ENCODE results near the gene ADORA2A. TPM values are rescaled to one million over a fixed set of nuclear protein-coding genes. Genes with fewer than 3 reads are reported as not detected.

The ADORA2A gene
- total RNA-seq, 1 donor from 2014 or later, result 3.5 TPM

DNA sequence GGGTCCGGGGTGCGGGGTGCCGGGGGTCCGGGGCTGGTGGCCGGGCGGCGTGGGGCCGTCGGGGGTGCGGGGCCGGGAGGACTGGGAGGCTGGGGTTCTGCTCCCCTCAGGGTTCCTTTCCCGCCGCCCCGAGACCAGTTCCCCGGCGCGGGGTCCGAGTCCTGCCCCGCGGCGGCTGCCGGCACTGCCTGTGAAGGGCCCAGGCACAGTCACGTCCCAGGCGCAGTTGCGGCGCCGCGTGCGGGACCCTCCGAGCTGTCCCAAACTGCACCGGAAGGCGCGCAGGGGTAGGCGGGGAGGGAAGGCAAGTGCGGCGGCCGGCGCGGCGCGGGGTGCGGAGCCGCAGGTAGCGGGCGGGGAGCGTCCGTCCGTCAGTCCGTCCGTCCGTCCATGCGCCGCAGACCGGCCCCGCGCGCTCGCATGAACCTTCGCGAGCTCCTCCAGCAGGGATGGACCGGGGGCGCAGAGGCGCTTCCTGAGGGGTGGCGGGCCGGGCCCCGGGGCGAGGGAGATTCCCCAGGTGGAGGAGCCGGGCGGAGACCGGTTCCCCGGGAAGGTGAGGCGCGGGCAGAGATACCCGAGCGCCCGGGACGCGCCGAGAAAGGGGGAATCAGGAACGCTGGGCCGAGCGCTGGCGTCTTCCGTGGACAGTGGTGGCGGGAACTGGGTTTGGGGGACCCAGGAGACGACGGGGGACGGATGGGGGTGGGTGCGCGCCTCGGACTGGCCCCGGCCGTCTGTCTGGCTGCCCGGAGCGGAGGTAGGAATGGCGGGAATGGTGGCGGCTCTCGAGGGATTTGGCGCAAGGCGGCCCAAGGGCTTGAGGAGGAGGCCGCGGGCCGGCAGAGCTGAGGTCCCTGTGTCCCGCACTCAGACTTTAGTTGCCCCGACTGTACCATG, 3.1 kb upstream of the ADORA2A start:
- Mint-ChIP-seq H3K27me3 (ENCODE audit: unreplicated experiment) (no peaks in the 10 kb centered on the region), H3K4me1 (ENCODE audit: unreplicated experiment) (peaks cover 15% of the 10 kb centered on the region), H3K4me3 (ENCODE audit: unreplicated experiment) (peak overlapping the region; percentile 22), H3K27ac (ENCODE audit: unreplicated experiment) (no peak overlapping the region), H3K36me3 (ENCODE audit: unreplicated experiment) (no peaks in the 10 kb centered on the region), H3K9me3 (ENCODE audit: unreplicated experiment) (no peaks in the 10 kb centered on the region)
- DNase-seq (ENCODE audit: extremely low spot score, unreplicated experiment), result no peak
- no peak for TF ChIP-seq CTCF (IDR thresholded peaks at IDR 0.05)

DNA sequence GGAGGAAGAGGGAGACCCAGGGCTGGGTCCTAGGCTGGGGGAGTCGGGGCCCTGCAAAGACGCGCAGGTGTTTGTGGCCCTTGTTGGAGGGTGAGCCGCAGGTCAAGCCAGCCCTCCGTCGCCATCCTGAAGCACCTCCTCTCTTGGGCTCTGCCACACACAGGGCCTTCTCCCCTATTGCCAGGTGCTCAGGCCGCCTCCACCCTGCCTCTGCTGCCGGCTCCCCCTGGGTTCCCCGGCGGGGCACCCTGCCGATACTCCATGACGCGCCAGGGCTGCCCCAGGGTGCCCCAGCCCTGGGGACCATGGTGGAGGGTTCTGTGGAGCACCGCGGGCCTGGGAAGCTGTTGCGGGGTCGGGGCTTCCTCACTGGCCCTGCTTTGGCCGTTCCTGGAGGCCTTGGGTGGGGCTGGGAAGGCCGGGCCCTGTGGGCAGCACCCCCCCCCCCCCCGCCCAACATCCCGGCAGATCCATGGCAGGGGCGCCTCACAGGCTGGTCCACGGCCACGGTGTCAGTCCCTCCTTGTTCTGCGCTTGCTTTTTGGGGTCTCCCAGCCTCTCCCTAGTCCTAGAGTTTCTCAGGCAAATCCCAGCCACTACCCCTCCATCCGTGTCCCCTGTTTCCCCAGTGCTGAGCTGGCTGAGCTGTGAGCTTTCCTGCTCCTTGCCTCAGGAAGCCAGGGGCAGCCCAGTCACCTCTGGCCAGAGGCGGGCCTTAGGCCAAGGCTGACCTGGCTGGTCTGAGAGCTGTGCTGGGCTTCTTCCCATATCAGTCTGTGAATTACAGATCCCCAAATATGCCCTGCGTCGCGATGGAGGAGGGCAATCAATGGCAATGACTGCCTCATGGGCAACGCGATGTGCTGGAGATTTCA, 2.3 kb upstream of the ADORA2A start:
- DNase-seq (ENCODE audit: extremely low spot score, unreplicated experiment), result no peak
- Mint-ChIP-seq H3K4me3 (ENCODE audit: unreplicated experiment) (peak overlapping the region; percentile 57), H3K36me3 (ENCODE audit: unreplicated experiment) (no peaks in the 10 kb centered on the region), H3K27ac (ENCODE audit: unreplicated experiment) (no peak overlapping the region), H3K9me3 (ENCODE audit: unreplicated experiment) (no peaks in the 10 kb centered on the region), H3K4me1 (ENCODE audit: unreplicated experiment) (peaks cover 16% of the 10 kb centered on the region), H3K27me3 (ENCODE audit: unreplicated experiment) (no peaks in the 10 kb centered on the region)
- no peak for TF ChIP-seq CTCF (IDR thresholded peaks at IDR 0.05)

GRCh38 chr22:24426436-24426835, 963 bp upstream of the ADORA2A start:
- no peaks in the 10 kb centered on the region for H3K27me3 Mint-ChIP-seq (ENCODE audit: unreplicated experiment)
- TF ChIP-seq CTCF (IDR thresholded peaks at IDR 0.05), result no peak
- H3K36me3 Mint-ChIP-seq (ENCODE audit: unreplicated experiment), result no peaks in the 10 kb centered on the region

GRCh38 chr22:24426851-24427499, 424 bp upstream of the ADORA2A start:
- no peak for DNase-seq (ENCODE audit: extremely low spot score, unreplicated experiment)
- Mint-ChIP-seq H3K27ac (ENCODE audit: unreplicated experiment) (no peak overlapping the region), H3K27me3 (ENCODE audit: unreplicated experiment) (no peaks in the 10 kb centered on the region), H3K9me3 (ENCODE audit: unreplicated experiment) (no peaks in the 10 kb centered on the region), H3K4me3 (ENCODE audit: unreplicated experiment) (no peak overlapping the region), H3K36me3 (ENCODE audit: unreplicated experiment) (no peaks in the 10 kb centered on the region), H3K4me1 (ENCODE audit: unreplicated experiment) (peaks cover 20% of the 10 kb centered on the region)
- no peak for TF ChIP-seq CTCF (IDR thresholded peaks at IDR 0.05)

More at GRCh38 chr22:24426436-24426835, 963 bp upstream of the ADORA2A start:
- H3K4me1 Mint-ChIP-seq (ENCODE audit: unreplicated experiment), result peaks cover 19% of the 10 kb centered on the region
- no peak overlapping the region for H3K27ac Mint-ChIP-seq (ENCODE audit: unreplicated experiment)
- no peak for DNase-seq (ENCODE audit: extremely low spot score, unreplicated experiment)
- no peaks in the 10 kb centered on the region for H3K9me3 Mint-ChIP-seq (ENCODE audit: unreplicated experiment)
- H3K4me3 Mint-ChIP-seq (ENCODE audit: unreplicated experiment), result no peak overlapping the region

All from osteocyte (in vitro differentiated cells).